ENCODE measurements around the gene BMPR2. TPM values are rescaled to one million over a fixed set of nuclear protein-coding genes. Genes with fewer than 3 reads are reported as not detected.
"Not testable (repeated sequence)": the region's sequence is repeated elsewhere in the genome, so short reads cannot be mapped to it uniquely, and the experiment has no call there.

The BMPR2 gene
- polyA plus RNA-seq, 3 donors, result 4.1 to 6.4 (median 4.8) TPM

DNA sequence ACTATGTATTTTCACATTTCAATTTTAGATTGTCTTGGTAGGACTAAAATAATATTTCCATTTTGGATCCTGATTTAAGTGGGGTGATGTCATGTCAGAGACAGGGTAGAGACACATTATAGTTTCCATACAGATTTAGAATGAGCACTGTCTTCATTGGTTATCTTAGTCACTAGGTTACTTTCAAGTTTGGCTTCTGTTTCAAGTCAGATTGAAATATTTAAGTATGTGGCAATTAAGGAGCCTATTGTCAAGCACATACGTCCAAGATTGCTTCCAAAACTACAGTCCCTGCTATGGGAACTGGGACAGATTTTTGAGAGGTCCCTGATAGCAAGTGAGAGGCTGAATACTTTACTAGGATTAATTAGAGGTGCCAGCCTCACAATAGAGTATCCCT, 169.4 kb downstream of the BMPR2 start:
- no CpG with 5 or more reads among the region's 1 CpG for WGBS (ENCODE audit: insufficient coverage)
- no peak overlapping the region for H3K27ac Mint-ChIP-seq
- no peaks in the 10 kb centered on the region for H3K4me1 ChIP-seq (ENCODE audit: control insufficient read depth in 1 of 2, insufficient read depth in 2 of 2, low read length in 2 of 2)
- no peaks in the 10 kb centered on the region for H3K27me3 Mint-ChIP-seq (ENCODE audit: low read depth in 3 of 3)
- no peaks in the 10 kb centered on the region for H3K4me1 Mint-ChIP-seq
- intact Hi-C loops (cut with micrococcal nuclease), result no loop called here
- no peak overlapping the region for H3K9ac ChIP-seq (ENCODE audit: insufficient read depth, low read length, poor library complexity, severe bottlenecking)
- H3K9me3 Mint-ChIP-seq, result peaks cover 0 to 1% (median 0%) of the 10 kb centered on the region in 7 donors
- H3K79me2 ChIP-seq (ENCODE audit: insufficient read depth, low read length), result no peaks in the 10 kb centered on the region
- no peaks in the 10 kb centered on the region for H3K36me3 ChIP-seq (replicated peaks in 1 of 2; ENCODE audit: control insufficient read depth in 1 of 2, insufficient read depth in 2 of 2, low read length in 2 of 2)
- no peak overlapping the region for H3K4me3 ChIP-seq (replicated peaks in 1 of 3; ENCODE audit: low read depth in 2 of 3, low read length in 3 of 3)
- H3K4me3 Mint-ChIP-seq, result no peak overlapping the region
- H2AFZ ChIP-seq (ENCODE audit: insufficient read depth, low read depth, low read length, poor library complexity, severe bottlenecking), result no peak overlapping the region
- peaks cover 7 to 8% of the 10 kb centered on the region in 2 donors for H3K36me3 Mint-ChIP-seq
- no peak overlapping the region for H3K27ac ChIP-seq (ENCODE audit: low read depth in 1 of 2, low read length in 2 of 2)
- no peak for DNase-seq
- H4K20me1 ChIP-seq (ENCODE audit: insufficient read depth, low read length), result no peaks in the 10 kb centered on the region
- no peak overlapping the region for H3K4me2 ChIP-seq (replicated peaks; ENCODE audit: extremely low read depth, low read length, poor library complexity, severe bottlenecking)
- no peaks in the 10 kb centered on the region for H3K27me3 ChIP-seq (ENCODE audit: control insufficient read depth in 2 of 2, insufficient read depth in 2 of 2, low read length in 2 of 2)
- H3K9me3 ChIP-seq (replicated peaks in 1 of 2; ENCODE audit: control insufficient read depth in 1 of 2, insufficient read depth in 1 of 2, low read length in 2 of 2), result no peaks in the 10 kb centered on the region
- TF ChIP-seq, protein P1, sequence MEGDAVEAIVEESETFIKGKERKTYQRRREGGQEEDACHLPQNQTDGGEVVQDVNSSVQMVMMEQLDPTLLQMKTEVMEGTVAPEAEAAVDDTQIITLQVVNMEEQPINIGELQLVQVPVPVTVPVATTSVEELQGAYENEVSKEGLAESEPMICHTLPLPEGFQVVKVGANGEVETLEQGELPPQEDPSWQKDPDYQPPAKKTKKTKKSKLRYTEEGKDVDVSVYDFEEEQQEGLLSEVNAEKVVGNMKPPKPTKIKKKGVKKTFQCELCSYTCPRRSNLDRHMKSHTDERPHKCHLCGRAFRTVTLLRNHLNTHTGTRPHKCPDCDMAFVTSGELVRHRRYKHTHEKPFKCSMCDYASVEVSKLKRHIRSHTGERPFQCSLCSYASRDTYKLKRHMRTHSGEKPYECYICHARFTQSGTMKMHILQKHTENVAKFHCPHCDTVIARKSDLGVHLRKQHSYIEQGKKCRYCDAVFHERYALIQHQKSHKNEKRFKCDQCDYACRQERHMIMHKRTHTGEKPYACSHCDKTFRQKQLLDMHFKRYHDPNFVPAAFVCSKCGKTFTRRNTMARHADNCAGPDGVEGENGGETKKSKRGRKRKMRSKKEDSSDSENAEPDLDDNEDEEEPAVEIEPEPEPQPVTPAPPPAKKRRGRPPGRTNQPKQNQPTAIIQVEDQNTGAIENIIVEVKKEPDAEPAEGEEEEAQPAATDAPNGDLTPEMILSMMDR (IDR thresholded peaks at IDR 0.05), result no peak

DNA sequence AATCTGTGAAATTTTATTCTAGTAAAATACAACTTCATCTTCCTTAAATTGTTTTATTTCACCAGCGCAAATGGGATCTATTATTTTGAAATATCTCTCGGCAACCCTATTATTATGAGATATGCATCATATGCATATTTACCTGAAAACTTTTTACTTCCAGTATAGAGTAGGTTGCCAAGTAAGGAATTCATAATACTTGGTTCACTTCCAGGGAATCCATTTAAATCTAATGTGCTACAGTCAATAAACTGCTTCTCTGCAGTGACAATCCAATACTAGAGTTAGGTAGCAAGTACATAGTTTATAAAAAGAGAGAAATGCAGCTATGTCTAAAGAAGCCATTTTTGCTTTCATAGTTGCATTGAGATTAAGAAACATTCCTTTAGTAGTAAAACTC, 169.8 kb downstream of the BMPR2 start:
- H3K27ac Mint-ChIP-seq, result no peak overlapping the region
- intact Hi-C loops (cut with micrococcal nuclease), result no loop called here
- no peaks in the 10 kb centered on the region for H3K27me3 ChIP-seq (ENCODE audit: control insufficient read depth in 2 of 2, insufficient read depth in 2 of 2, low read length in 2 of 2)
- H3K36me3 ChIP-seq (replicated peaks in 1 of 2; ENCODE audit: control insufficient read depth in 1 of 2, insufficient read depth in 2 of 2, low read length in 2 of 2), result no peaks in the 10 kb centered on the region
- WGBS (ENCODE audit: insufficient coverage), result no CpG with 5 or more reads among the region's 2 CpGs
- H2AFZ ChIP-seq (ENCODE audit: insufficient read depth, low read depth, low read length, poor library complexity, severe bottlenecking), result no peak overlapping the region
- no peak overlapping the region for H3K27ac ChIP-seq (ENCODE audit: low read depth in 1 of 2, low read length in 2 of 2)
- H3K4me1 Mint-ChIP-seq, result no peaks in the 10 kb centered on the region
- TF ChIP-seq, protein P1 (IDR thresholded peaks at IDR 0.05), result no peak
- DNase-seq, result no peak
- no peaks in the 10 kb centered on the region for H3K27me3 Mint-ChIP-seq (ENCODE audit: low read depth in 3 of 3)
- H4K20me1 ChIP-seq (ENCODE audit: insufficient read depth, low read length), result no peaks in the 10 kb centered on the region
- peaks cover 7 to 8% of the 10 kb centered on the region in 2 donors for H3K36me3 Mint-ChIP-seq
- peaks cover 0 to 1% (median 0%) of the 10 kb centered on the region in 7 donors for H3K9me3 Mint-ChIP-seq
- no peak overlapping the region for H3K4me3 Mint-ChIP-seq
- no peaks in the 10 kb centered on the region for H3K9me3 ChIP-seq (replicated peaks in 1 of 2; ENCODE audit: control insufficient read depth in 1 of 2, insufficient read depth in 1 of 2, low read length in 2 of 2)
- H3K9ac ChIP-seq (ENCODE audit: insufficient read depth, low read length, poor library complexity, severe bottlenecking), result no peak overlapping the region
- H3K4me1 ChIP-seq (ENCODE audit: control insufficient read depth in 1 of 2, insufficient read depth in 2 of 2, low read length in 2 of 2), result no peaks in the 10 kb centered on the region
- no peaks in the 10 kb centered on the region for H3K79me2 ChIP-seq (ENCODE audit: insufficient read depth, low read length)
- no peak overlapping the region for H3K4me2 ChIP-seq (replicated peaks; ENCODE audit: extremely low read depth, low read length, poor library complexity, severe bottlenecking)
- H3K4me3 ChIP-seq (replicated peaks in 1 of 3; ENCODE audit: low read depth in 2 of 3, low read length in 3 of 3), result no peak overlapping the region

DNA sequence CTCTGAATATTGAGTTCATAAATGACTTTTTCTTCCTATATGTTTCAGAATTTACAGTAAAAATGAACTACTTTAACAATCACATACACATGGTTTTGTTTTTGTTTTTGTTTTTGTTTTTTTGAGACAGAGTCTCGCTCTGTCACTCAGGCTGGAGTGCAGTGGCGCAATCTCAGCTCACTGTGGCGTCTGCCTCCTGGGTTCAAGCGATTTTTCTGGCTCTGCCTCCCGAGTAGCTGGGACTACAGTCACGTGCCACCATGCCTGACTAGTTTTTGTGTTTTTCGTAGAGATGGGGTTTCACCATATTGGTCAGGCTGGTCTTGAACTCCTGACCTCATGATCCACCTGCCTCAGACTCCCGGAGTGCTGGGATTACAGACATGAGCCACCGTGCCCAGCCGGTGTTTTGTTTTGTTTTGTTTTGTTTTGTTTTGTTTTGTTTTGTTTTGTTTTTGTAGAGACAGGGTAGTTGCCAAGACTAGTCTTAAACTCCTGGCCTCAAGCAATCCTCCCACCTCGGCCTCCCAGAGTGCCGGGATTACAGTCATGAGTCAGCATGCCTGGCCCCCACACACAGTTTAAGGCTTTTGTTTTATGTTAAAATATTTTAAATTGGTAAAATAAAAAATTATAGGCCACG, 170.5 kb downstream of the BMPR2 start:
- H3K36me3 Mint-ChIP-seq; H3K9me3 Mint-ChIP-seq; H2AFZ ChIP-seq (ENCODE audit: insufficient read depth, low read depth, low read length, poor library complexity, severe bottlenecking); H3K9me3 ChIP-seq (replicated peaks in 1 of 2; ENCODE audit: control insufficient read depth in 1 of 2, insufficient read depth in 1 of 2, low read length in 2 of 2); H3K4me3 ChIP-seq (replicated peaks in 1 of 3; ENCODE audit: low read depth in 2 of 3, low read length in 3 of 3); H3K4me1 ChIP-seq (ENCODE audit: control insufficient read depth in 1 of 2, insufficient read depth in 2 of 2, low read length in 2 of 2); H3K9ac ChIP-seq (ENCODE audit: insufficient read depth, low read length, poor library complexity, severe bottlenecking); H3K27me3 ChIP-seq (ENCODE audit: control insufficient read depth in 2 of 2, insufficient read depth in 2 of 2, low read length in 2 of 2); H3K4me2 ChIP-seq (replicated peaks; ENCODE audit: extremely low read depth, low read length, poor library complexity, severe bottlenecking); DNase-seq; H3K27ac Mint-ChIP-seq; H4K20me1 ChIP-seq (ENCODE audit: insufficient read depth, low read length); H3K27me3 Mint-ChIP-seq (ENCODE audit: low read depth in 3 of 3); H3K36me3 ChIP-seq (replicated peaks in 1 of 2; ENCODE audit: control insufficient read depth in 1 of 2, insufficient read depth in 2 of 2, low read length in 2 of 2); H3K4me3 Mint-ChIP-seq; H3K4me1 Mint-ChIP-seq; intact Hi-C loops (cut with micrococcal nuclease); H3K79me2 ChIP-seq (ENCODE audit: insufficient read depth, low read length); H3K27ac ChIP-seq (ENCODE audit: low read depth in 1 of 2, low read length in 2 of 2): not testable (repeated sequence)
- WGBS (ENCODE audit: insufficient coverage), result 94% methylated on average over 6 of the region's 13 CpGs

Data from CD14-positive monocyte (primary cell).